SU-DHL-6 (cell line): Measurements from ENCODE around the gene OPA3.

Experiments used
- CTCF ChIP-seq: fragments of 200-600 bp; sonication (generic); IDR thresholded peaks from one replicate; pipeline ENCODE4 v1.5.1; 2017; ENCODE audit warnings: antibody characterized with exemption, mild to moderate bottlenecking, low read length, moderate library complexity; ENCODE audit not compliant: insufficient read depth, poor library complexity, severe bottlenecking
- EZH2phosphoT487 ChIP-seq: fragments of 200-600 bp; sonication (generic), shearing (Covaris generic); conservative IDR thresholded peaks from 2 replicates; pipeline ENCODE4 v1.6.1; 2018; ENCODE audit warnings: mild to moderate bottlenecking, antibody characterized with exemption, low read length, moderate library complexity, mixed read lengths

DNA sequence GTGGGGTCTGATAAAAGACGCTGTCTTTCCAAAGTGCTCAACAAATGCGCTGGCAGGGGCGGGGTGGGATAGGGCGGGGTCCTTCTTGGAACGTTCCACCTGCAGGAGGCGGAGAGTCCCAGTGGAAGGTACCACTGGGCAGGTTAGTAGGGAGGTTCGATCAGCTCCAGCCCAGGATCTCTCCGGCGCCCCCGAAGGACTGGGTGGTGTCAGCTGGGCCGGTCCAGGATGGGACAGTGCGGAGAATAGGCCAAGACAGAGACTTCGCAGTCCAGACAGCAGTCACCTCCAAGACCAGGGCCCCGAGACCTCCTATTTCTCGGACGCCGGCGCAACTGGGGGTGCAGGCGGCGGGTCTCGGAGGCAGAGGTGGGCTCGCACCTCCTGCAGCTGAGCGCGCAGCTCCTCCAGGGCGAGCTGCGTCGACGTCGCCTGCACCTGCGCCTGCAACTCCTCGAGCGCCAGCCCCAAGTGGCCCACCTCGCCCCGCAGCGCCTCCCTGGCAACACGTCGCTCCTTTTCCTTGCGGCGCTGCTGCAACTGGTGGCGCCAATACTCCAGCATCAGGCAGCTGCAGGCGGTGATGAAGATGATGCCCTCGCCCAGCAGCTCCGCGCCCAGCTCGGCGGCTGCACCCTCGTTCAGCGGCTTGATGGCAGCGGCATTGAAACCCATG, 55.7 kb downstream of the OPA3 start:
- TF ChIP-seq CTCF = no peak
- no peak for TF ChIP-seq EZH2phosphoT487
